GM19455 (cell line): Measurements from ENCODE around the gene INPP1.
A peak's percentile ranks its signal among the peaks of the same experiment; 100 is the strongest.
"Not testable (repeated sequence)": the region's sequence is repeated elsewhere in the genome, so short reads cannot be mapped to it uniquely, and the experiment has no call there.

Experiments used
- ATAC-seq: cut with Tn5 transposase; IDR thresholded peaks from one replicate; pipeline ENCODE4 v1.9.1; 2021; ENCODE audit not compliant: unreplicated experiment

Gene INPP1, protein sequence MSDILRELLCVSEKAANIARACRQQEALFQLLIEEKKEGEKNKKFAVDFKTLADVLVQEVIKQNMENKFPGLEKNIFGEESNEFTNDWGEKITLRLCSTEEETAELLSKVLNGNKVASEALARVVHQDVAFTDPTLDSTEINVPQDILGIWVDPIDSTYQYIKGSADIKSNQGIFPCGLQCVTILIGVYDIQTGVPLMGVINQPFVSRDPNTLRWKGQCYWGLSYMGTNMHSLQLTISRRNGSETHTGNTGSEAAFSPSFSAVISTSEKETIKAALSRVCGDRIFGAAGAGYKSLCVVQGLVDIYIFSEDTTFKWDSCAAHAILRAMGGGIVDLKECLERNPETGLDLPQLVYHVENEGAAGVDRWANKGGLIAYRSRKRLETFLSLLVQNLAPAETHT

DNA sequence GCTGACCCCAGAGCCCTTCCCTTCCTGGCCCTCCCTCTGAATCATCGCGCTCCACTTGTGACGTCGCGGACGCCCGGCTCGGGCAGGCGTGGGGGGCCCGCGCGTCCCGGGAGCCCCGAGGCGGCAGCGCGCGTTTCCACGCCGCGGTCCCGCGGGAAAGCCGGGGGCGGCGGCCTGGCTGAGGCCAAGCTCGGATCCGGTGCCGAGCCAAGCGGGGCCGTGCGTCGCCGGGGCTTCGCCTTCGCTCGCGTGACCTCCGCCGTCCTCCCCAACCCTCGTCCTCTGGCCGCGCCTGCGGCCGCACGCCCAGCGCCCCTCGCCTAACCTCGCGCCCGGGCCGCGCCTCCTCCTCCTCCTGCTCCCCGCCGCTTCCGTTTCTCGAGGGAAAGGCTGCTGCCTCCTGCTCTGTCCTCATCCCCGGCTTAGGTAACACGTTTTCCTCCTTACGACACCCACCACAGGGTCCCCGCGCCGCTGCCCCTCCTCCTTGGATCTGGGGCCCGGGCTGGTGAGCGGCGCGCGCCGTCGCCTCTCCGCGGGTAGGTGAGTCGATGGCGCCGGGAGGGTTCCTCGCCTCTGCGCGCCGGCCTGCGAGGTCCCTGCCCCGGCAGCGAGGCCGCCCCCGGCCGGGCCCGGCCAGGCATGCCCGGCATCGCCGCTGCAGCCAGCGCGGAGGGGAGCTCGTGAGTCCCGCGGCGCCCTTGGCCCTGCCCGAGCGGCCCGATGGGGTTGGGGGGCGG, at the start of gene INPP1:
Gene INPP1 (plus strand): TSS at position 54 of the 740 bp plus-strand sequence. CDS start 16,514 bp downstream, outside the sequence.
- peak; percentile 64 for ATAC-seq

DNA sequence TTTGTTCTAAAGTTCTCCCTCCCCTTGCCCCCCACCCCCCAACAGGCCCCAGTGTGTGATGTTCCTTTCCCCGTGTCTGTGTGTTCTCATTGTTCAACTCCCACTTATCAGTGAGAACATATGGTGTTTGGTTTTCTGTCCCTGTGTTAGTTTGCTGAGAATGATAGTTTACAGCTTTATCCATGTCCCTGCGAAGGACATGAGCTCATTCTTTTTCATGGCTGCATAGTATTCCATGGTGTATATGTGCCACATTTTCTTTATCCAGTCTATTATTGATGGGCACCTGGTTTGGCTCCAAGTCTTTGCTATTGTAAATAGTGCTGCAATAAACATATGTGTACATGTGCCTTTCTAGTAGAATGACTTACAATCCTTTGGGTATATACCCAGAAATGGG, 45.5 kb upstream of the INPP1 start:
- ATAC-seq: not testable (repeated sequence)

DNA sequence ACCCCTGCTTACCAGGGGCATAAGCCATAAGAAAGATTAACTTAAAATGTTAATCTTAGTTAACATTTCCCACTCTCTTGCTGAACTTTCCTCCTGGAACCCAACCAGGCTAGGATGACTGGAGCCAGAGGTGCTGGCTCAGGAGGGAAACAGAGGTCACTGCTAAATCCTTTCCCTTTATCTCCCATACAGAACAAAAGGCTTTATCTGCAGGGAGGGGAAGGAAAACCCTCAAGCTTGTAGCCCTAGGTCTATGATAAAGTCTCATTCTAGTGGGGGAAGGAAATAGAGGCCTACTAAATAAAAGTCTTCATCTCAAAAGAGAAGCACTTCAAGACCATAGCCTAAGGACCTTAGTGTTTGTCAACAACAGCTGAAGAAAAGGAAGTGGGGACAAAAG, 42.4 kb upstream of the INPP1 start:
- no peak for ATAC-seq

DNA sequence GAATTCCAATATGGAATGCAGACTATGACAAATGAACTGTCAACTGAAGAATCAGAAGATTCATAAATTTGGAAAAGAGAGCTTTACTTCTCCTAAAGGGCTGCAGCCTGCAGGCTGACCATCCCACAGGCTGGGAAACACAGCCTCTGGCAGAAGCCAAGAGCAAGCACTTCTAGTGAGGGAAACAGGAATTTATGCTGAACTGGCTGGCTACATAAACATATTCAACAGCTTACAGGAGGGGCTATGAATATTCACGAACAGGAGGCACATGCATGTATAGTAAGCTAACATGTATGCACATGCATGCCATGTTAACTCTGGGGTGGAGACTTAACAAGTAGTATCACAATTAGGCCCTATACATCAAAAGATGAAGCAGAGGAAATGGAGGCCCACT, 41.3 kb upstream of the INPP1 start:
- no peak for ATAC-seq

DNA sequence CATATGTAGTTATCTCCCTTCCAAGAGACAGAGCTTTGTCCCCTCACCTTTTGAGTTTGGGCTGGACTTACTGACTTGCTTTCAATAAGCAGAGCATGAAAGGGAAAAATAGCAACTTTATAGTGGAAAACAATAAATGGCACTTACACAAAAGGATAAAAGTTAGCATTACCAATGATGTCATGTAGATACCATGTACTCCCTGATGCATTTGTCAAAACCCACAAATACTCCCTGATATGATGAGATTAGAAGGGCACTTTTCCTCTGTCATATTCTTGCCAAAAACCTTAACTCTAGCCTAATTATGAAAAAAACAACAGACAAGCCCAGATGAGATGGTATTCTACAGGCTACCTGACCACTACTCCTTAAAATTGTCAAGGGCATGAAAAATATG, 39.7 kb upstream of the INPP1 start:
- no peak for ATAC-seq

DNA sequence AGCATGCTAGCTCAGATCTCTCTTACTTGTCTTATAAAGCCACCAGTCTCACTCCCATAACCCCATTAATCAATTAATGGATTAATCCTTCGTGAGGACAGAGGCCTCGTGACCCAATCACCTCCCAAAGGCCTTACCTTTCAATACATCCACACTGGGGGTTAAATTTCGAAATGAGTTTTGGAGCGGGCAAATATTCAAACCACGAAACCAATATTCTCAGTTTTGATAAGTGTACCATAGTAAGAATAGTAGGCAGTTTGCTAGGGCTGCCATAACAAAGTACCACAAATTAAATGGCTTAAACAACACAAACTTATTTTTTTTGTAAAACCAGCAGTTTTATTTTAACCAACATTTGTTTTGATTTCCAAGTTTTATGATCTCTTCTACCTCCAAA, 39.0 kb upstream of the INPP1 start:
- no peak for ATAC-seq

DNA sequence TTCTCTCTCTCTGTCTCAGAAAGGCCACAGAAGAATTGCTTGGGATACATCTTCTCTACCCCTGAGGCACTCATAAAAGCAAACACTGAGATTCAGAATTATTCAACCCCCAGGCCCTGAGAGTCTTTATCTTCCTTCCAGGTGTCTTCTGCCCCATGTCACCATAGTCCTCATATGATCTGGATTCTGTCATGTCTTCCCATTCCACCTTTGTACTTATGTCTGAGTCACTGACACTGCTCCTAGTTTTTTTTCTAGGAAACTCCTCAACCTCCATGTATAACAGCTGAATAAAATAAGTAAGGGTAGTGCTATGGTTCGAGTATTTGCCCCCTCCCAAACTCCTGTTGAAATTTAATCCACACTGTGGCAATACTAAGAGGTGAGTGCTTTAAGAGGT, 35.4 kb upstream of the INPP1 start:
- no peak for ATAC-seq

DNA sequence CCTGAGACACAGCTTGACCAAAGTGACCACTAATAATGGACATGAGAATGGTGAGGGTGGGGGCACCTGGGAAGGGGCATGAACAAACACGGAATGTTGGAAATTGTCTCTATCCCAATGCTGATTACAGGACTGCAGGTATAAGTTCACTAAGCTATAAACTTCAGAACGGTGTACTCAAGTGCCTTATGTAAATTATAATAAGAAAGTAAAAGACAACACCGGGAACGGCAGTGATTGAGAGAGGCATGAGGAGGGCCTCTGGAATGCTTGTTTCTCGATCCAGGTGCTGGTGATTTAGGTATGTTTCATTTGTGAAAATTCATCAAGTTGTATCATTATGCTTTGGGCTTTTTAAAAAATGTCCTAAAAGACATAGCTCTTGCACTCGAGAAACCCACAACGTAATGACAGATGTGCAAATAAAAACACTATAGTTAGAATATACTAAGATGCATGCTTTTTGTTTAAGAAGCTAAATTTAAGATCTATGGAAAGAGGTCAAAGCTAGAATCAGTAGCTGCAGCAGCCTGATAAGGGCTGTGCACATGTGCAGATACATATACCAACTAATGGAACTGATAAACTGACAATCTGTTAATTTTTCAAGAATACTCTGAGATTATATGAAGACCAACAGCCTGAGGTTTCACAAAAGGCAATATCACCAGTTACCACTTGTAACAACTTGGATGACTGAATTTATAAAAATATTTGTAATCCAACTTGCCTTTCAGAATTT, 31.3 kb upstream of the INPP1 start:
- no peak for ATAC-seq

DNA sequence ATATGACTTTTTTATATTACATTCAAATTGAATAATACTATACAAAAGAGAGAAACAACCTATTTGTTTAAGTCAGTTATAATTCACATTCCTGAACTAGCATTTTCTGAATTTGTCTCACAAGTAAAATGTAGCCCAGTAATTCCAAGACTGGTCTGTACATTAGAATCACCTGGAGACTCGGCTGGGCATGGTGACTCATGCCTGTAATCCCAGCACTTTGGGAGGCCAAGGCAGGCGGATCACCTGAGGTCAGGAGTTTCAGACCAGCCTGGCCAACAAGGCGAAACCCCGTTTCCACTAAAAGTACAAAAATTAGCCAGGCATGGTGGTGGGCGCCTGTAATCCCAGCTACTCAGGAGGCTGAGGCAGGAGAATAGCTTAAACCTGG, 30.8 kb upstream of the INPP1 start:
- ATAC-seq: not testable (repeated sequence)

DNA sequence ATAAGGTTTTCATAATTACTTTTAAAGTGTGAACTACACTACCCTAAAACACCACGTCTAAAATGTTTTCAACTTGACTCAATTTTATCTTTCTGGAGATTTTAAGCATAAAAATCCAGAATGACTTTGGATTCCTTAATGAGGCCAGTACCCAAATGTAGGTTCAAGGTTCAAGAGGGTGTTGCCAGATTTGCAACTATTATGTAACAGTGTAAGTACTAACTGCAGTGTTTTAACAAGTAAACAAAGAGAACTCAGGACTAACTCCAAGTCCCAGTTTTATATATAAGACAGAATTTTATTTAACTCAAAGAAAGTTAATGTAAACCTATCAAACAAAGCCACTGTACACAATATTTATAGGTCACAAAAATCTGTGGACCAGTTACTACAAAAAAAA, 29.5 kb upstream of the INPP1 start:
- ATAC-seq: no peak

DNA sequence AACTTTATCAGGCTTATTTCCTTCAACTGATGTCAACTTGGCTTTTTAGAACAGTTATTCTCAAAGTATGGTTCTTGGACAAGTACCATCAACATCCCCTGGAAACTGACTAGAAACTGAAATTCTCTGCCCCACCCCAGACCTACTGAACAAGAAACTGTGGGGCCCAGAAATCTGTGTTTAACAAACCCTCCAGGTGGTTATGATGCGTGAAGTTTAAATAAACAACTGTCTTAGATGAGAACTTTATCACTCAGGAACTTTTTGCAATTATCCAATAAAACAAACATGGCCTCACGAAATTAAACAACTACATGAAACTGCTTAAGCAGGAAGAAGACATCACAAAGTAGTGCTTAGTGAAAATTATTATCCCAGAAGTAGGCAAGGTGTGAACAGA, 28.1 kb upstream of the INPP1 start:
- no peak for ATAC-seq

DNA sequence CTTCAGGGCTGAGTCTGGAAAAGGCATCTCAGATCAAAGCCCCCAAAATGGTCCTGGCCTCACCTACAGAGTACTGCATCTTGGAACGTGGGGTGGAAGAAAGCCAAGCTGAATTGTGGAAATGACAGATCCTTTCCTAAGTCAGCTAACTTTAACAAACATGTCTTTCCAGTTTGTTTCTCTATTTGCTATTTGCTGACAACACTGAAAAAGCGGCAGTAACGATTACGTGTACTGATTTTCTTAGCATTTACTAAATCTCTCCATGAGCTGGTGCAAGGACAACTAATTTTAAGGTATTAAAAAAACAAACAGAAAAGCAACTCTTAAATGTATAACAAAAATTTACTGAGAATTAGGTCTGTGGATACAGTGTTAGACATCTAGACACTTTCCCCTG, 24.9 kb upstream of the INPP1 start:
- ATAC-seq: no peak

DNA sequence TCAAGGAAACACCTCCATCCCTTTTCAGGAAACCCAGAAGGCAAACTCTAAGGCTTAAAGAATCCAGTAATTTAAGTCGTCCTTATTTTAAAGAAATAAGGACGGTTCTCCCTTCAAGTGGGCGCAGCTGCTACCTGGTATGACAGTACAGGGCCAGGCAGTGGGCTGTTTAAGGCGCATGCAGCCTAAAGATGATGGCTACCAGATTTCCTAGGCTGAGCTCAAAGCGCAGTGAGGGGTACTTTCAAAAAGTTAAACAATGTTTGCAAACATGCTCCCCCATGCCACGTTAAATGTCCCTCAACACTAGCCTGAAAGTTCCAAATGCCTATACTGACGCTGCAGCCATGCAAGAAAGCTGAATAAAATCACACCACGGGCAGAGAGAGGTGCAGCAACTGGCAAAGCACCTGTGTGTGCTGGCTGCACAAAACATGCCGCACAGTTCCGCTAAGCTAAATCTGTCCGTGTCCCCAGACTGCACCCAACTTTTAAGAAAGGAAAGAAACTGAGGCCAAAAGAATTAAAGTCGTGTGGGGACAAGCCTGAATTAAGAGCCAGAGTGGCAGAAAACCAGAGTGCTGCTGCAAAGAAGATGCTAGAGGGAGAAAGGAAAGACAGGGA, 24.3 kb upstream of the INPP1 start:
- peak; percentile 42 for ATAC-seq

DNA sequence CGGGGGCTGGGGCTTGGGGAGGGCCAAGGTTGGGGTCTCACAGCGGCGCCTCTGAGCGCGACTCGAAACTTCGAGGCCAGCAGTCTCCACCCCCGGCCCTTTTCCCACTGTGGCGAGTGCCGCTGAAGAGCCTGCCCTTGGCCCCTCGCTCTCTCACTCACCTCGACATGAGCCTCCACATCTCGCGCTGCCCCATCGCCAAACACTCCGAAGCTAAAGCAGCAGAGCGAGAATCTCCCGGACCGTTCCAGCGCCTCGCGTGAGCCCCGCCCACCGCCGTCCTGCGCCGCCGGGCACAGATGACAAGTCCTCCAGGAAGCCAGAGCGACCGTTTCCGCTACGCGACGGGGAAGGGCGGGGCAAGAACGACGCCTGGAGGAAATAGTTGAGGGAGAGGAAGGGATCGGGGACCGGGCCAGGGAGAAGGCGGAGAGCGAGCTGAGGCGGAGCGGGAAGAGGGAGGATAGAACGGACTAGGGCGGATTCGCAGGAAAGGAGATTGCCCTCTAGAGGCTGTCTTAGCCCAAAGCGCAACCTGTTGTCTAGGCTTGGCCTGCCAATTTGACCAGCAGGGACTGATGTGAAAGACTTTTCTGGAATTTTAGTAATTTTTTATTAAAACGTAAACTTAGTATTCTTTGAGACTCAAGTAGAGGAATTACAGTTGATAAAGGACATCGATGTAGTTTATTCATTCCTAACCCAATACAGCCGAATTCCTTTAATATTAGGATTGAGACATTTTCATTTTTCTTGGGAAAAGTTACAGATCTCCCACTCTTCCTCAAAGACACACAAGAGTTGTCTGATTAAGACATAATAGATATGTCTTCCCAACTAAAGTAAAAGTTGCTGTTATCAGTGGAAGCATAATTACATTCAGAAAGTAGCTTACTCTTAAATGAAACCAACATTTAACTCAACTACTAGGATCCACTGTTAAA, 23.6 kb upstream of the INPP1 start, which contains the start of gene HIBCH:
Gene HIBCH (minus strand): TSS at position 272 of the 944 bp plus-strand sequence. CDS start 76 bp downstream, at position 196.
- ATAC-seq: peak; percentile 93

DNA sequence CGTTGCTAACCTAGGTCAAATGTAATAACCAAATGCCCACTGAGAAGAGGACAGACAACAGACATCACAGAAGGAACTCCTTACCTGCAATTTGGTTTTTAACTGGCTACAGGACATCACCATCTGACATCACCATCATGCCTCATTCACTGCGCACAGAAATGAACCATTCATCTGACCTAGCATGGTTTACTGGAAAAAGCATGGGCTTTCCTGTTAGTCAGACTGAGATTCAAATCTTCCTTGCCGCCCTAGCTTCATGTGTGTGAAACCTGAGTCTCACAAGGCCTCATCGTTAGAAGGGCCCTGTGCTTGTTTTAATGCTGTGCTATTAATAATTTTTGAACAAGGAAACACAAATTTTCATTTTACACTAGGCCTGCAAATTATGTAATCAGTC, 22.7 kb upstream of the INPP1 start:
- no peak for ATAC-seq

DNA sequence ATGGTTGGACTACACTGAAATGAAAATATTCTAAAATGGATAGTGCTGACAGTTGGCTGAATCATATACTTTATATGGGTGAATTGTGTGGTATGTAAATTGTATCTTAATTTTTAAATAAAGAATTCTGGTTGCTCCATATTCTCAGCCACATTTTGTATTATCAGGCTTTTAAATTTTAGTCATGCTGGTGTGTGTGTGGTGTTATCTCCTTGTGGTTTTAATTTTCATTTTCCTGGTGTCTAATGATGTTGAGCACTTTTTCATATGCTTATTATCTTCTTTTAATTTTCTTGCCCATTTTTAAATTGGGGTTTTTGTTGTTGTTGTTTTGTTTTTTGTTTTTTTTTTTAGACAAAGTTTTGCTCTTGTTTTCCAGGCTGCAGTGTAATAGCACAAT, 20.0 kb upstream of the INPP1 start:
- ATAC-seq: no peak

DNA sequence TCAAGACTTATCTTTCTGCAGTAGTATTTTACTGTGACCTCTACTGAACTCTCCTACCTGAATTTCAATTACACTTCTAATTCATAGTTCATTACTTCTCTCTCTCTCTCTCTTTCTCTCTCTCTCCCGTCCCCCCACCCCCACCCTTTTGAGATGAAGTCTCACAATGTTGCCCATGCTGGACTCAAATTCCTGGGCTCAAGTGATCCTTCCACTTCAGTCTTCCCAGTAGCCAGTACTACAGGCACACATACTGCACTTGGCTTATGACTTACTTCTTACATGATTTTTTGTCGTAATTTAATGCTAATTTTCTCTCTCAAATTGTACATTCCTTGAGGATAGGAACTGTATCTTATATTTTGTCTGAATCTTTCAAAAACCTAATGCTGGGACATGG, 17.8 kb upstream of the INPP1 start:
- ATAC-seq: no peak

DNA sequence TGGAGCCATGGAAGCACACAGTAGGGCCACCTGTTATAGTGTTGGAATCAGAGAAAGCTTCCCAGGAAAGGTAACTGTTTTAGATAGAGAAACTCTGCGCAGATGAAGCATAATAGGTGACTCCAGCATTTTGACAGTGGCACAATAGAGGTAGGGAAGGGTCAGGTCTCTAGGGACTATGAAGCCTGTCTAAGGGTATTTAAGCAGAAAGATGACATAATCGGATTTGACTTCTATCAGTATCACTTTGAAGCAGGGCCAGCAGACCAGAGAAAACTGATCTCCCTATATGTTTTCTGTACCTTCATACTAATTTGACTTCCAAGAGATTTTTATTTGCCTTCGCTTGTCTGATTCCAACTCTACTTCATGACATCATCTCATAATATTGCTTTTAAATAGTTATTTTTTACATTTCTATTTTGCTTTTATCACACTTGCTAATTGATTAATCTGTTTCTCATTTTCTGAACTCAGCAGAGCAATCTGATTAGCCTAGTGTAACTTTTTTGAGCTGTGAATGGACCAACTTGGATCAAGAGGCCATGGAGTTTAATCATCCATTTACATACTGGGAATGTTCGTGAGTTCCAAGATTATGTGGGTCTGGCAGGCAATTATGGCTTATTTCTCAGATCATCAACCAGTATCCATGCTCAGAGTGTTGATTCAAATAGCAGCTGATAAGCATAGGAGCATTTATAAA, 15.4 kb upstream of the INPP1 start:
- no peak for ATAC-seq

DNA sequence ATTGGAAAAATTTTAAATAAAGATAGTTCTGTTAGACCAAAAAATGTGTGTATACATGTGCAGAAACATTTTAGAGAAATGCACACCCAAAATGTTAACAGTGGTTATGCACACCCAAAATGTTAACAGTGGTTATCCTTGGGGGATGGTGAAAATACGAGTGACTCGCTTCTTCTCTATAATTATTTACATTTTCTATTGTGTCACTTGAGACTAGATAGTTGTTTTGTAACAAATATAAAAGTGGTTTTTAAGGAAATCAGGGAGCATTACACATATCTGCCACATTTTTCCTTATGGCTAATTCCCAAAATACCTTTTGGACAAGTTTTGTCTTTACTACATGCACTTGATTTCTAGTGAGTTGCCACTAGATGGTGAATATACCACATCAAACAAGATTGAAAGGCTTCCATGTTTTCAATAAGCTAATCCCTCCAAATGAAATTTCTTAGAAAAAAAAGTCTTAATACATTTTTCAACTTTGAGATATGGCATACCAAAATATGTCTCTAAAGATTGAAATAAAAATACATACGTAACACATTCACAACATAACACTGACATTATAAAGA, 14.7 kb upstream of the INPP1 start:
- ATAC-seq: no peak
